ENCODE measurements around the gene SCFD2. TPM values are rescaled to one million over a fixed set of nuclear protein-coding genes. Genes with fewer than 3 reads are reported as not detected.

The SCFD2 gene
- total RNA-seq, 3 donors from 2014 or later: 22.8 to 33.8 (median 25.0) TPM

- Histone ChIP-seq H3K27ac (no peak overlapping the region), H3K9me3 (no peaks in the 10 kb centered on the region), H3K27me3 (no peaks in the 10 kb centered on the region), H3K36me3 (no peaks in the 10 kb centered on the region), H3K4me1 (no peaks in the 10 kb centered on the region), H3K4me3 (no peak overlapping the region)
- DNase-seq (ENCODE audit: low spot score in 2 of 2): no peak
- TF ChIP-seq CTCF (IDR thresholded peaks at IDR 0.05): no peak
- intact Hi-C loops (cut with DNase I; ENCODE audit: low total_unique reads): no loop called here
These were observed 375.2 kb downstream of the SCFD2 start for GRCh38 chr4:52990706-52991105.

- Histone ChIP-seq H3K4me3 (no peak overlapping the region), H3K4me1 (no peaks in the 10 kb centered on the region), H3K27ac (no peak overlapping the region), H3K27me3 (no peaks in the 10 kb centered on the region), H3K9me3 (no peaks in the 10 kb centered on the region), H3K36me3 (no peaks in the 10 kb centered on the region)
- TF ChIP-seq POLR2A (IDR thresholded peaks at IDR 0.05): no peak
- no peak for TF ChIP-seq POLR2AphosphoS5 (IDR thresholded peaks at IDR 0.05)
- DNase-seq (ENCODE audit: low spot score in 2 of 2): no peak
- intact Hi-C loops (cut with DNase I; ENCODE audit: low total_unique reads): no loop called here
These were observed 376.0 kb downstream of the SCFD2 start for GRCh38 chr4:52989865-52990264.

DNA sequence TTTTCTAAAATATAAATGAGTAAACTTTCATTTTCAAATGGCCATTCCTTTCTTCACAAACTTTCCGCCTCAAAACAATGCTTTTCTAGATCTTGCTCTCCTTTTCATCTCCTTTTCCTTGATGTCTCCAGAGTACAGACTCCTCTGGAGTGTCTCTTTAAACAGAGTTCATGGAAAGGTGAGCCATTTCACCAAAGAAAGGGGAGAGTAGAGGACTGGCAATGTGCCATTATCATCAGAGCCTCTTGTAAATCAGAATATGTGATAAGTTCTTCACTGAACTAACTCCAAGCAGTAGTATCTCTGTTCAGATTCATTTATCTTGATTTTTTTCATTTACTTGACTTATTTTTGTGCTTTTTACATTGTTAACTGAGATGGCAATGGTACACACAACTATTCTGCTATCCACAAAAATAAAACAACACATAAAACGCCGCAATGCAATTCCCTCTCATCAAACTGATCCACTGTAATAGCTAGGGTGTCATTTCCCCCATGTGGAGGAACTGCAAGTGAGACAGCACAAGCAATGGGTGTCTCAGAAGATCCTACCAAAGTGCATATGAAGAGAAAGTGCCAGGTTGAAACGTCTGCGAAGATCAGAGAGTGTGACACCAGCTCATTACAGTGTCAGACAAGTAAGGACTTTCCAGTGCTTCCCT lies 378.3 kb downstream of the SCFD2 start:
- intact Hi-C loops (cut with DNase I; ENCODE audit: low total_unique reads): no loop called here
- Histone ChIP-seq H3K27me3 (no peaks in the 10 kb centered on the region), H3K4me3 (no peak overlapping the region), H3K9me3 (no peaks in the 10 kb centered on the region), H3K4me1 (no peaks in the 10 kb centered on the region), H3K27ac (no peak overlapping the region), H3K36me3 (no peaks in the 10 kb centered on the region)
- no peak for TF ChIP-seq POLR2A (IDR thresholded peaks at IDR 0.05)
- DNase-seq (ENCODE audit: low spot score in 2 of 2): no peak

DNA sequence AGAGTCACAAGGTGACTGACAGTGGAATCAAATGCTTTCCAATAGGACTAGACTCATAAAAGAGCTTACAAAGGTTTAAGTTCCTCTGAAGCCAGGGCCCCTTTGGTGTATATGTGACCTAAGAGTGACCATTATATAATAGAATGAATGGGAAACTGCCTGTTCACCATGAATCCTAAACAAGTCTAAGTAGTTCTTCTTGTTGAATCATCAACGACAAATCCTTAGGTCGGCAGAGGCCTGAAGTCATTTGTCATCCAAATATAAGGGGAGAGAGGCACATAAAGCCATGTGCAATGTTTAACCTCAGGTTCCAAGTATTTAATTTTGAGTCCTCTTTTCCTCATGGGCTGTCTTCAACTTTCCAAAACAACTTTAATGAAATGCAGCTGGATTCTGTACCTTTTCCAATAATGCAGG lies 381.4 kb downstream of the SCFD2 start:
- DNase-seq (ENCODE audit: low spot score in 2 of 2): no peak
- Histone ChIP-seq H3K27ac (no peak overlapping the region), H3K4me3 (no peak overlapping the region), H3K4me1 (no peaks in the 10 kb centered on the region), H3K9me3 (no peaks in the 10 kb centered on the region), H3K27me3 (no peaks in the 10 kb centered on the region), H3K36me3 (no peaks in the 10 kb centered on the region)
- intact Hi-C loops (cut with DNase I; ENCODE audit: low total_unique reads): no loop called here
- TF ChIP-seq POLR2AphosphoS5 (IDR thresholded peaks at IDR 0.05): no peak
- TF ChIP-seq POLR2A (IDR thresholded peaks at IDR 0.05): no peak
- no peak for TF ChIP-seq CTCF (IDR thresholded peaks at IDR 0.05)

DNA sequence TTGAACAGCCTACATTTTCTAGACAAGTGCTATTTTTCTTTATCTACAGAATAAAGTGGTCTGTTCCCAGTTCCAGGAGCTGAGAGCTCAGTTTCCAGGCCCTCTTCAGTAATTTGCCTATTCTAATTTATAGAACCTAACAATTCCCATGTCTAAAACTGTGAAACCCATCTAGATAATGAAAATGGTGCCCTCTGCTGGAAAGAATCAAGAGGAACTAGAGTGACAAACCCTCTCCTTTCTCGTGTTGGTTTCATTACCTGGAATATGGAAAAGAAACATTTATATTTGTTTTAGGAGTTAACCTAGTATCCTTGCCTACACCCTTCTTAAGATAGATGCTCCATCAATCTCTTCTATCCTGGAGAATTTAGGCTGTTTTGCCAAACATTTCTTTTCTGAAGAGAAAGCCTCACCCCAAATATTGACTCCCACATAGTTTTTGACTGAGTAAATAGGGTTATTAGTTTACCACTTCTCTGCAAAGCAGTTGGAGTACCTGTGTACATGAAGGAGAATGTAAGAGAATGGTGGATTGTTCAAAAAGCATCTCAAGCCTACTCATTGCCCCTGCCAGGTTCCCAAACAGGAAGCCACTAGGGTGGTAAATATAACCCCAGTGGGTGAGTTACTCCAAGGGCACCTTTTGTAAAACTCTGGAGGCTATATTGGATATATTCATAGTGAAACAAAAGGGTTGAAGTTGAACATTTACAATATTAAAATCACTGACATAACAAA lies 382.1 kb downstream of the SCFD2 start:
- Histone ChIP-seq H3K9me3 (no peaks in the 10 kb centered on the region), H3K27me3 (no peaks in the 10 kb centered on the region), H3K4me1 (no peaks in the 10 kb centered on the region), H3K4me3 (no peak overlapping the region), H3K27ac (no peak overlapping the region), H3K36me3 (no peaks in the 10 kb centered on the region)
- intact Hi-C loops (cut with DNase I; ENCODE audit: low total_unique reads): no loop called here
- TF ChIP-seq POLR2A (IDR thresholded peaks at IDR 0.05) (no peak), CTCF (IDR thresholded peaks at IDR 0.05) (peak in 2 of 3 donors; percentile 61 to 62), POLR2AphosphoS5 (IDR thresholded peaks at IDR 0.05) (no peak)
- no peak for DNase-seq (ENCODE audit: low spot score in 2 of 2)

DNA sequence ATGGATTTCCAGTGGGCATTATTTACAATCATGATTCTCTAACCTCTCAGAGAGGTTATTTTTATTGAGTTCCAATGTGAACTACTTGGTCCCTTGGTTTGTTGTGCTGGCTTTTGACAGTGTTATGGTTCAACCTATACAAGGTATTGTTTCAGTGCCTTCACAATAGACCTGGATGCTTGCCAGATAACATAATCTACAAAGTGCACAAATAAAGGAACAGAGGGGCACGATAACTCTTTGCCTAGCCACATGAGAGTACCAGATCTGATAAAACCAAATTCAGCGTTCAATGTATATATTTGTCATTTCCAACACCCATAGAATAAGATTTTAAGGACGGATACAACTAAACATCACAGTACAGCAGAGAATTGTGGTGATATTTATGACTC lies 382.9 kb downstream of the SCFD2 start:
- intact Hi-C loops (cut with DNase I; ENCODE audit: low total_unique reads): no loop called here

More for the DNA sequence above, 382.9 kb downstream of the SCFD2 start:
- no peak for DNase-seq (ENCODE audit: low spot score in 2 of 2)
- Histone ChIP-seq H3K4me1 (no peaks in the 10 kb centered on the region), H3K9me3 (no peaks in the 10 kb centered on the region), H3K27ac (no peak overlapping the region), H3K4me3 (no peak overlapping the region), H3K36me3 (no peaks in the 10 kb centered on the region), H3K27me3 (no peaks in the 10 kb centered on the region)
- TF ChIP-seq POLR2A (IDR thresholded peaks at IDR 0.05): no peak
- no peak for TF ChIP-seq POLR2AphosphoS5 (IDR thresholded peaks at IDR 0.05)
- no peak for TF ChIP-seq CTCF (IDR thresholded peaks at IDR 0.05)
